HG03342 (cell line): ENCODE results near the gene DUS1L.

Source experiments
- ATAC-seq: cut with Tn5 transposase; IDR thresholded peaks from one replicate; pipeline ENCODE4 v1.9.1; 2021; ENCODE audit warnings: mild to moderate bottlenecking, moderate library complexity; ENCODE audit not compliant: unreplicated experiment

DUS1L gene

GRCh38 chr17:82058230-82058854, 7.3 kb downstream of the DUS1L start:
- no peak for ATAC-seq

- ATAC-seq: no peak
Observed at GRCh38 chr17:82056729-82057621, 8.6 kb downstream of the DUS1L start.

DNA sequence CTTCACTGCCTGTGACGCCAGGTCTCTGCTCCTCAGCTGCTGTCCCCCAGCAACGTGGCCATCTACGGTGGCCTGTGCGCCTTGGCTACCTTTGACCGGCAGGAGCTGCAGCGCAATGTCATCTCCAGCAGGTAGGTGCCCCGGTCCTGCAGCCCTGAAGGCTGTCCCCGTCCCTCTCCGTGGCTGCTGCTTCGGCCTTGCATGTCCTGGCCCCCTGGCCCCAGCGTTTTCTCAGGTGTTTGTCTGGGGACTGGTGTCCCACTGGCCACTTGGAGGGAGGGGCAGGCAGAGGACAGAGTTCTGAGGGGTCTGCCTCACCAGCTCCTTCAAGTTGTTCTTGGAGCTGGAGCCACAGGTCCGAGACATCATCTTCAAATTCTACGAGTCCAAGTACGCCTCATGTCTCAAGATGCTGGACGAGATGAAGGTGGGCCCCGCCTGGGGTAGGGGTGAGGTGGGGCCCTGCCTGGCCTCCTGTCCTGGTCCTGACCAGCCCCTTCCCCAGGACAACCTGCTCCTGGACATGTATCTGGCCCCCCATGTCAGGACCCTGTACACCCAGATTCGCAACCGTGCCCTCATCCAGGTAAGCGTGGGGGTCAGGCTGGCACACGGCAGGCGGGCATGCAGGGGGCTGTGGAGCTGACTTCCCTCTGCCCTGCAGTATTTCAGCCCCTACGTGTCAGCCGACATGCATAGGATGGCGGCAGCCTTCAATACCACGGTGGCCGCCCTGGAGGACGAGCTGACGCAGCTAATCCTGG, 9.5 kb downstream of the DUS1L start:
- ATAC-seq: no peak

GRCh38 chr17:82055023-82055964, 10.3 kb downstream of the DUS1L start:
- no peak for ATAC-seq

DNA sequence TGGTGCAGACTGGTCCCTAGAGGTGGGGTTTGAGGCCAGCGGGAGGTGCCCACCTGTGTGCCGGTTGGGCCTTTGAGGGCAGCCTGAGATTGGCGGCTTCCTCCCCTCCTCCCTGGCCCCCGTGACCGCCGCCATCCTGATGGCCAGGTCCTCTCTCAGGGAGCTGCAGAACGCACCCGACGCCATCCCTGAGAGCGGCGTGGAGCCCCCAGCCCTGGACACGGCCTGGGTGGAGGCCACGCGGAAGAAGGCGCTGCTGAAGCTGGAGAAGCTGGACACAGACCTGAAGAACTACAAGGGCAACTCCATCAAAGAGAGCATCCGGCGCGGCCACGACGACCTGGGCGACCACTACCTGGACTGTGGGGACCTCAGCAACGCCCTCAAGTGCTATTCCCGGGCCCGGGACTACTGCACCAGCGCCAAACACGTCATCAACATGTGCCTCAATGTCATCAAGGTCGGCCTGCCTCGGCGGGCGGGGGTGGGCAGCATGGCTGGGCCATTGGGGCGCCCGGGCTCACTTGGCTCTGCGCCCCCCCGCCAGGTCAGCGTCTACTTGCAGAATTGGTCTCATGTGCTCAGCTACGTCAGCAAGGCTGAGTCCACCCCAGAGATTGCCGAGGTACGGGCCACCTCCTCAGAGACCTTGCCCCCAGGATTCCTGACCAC, 11.1 kb downstream of the DUS1L start:
- ATAC-seq: no peak

- no peak for ATAC-seq
Observed at GRCh38 chr17:82053556-82054263, 11.9 kb downstream of the DUS1L start.

GRCh38 chr17:82053130-82053529, 12.5 kb downstream of the DUS1L start:
- no peak for ATAC-seq

DNA sequence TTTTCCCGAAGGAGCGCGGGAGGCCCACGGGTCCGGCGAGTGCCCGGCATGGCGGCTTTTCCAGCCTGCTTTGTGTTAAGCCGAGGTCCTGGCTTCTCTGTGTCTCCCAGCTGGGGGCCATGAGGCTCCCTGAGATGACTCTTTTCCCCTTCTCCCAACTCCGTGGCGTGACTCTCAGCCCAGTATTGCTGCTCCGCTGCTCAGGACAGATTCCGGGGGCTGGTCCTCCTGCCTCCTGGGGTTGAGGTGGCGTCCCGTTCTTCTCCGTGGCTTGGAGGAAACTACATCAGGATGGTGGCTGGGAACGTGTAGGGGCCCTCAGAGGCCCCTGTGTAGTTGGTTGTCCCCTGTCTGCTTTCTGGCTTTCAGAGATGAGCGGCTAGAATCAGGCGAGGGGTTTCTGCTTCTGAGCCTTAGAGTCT, 13.0 kb downstream of the DUS1L start:
- ATAC-seq: no peak

DNA sequence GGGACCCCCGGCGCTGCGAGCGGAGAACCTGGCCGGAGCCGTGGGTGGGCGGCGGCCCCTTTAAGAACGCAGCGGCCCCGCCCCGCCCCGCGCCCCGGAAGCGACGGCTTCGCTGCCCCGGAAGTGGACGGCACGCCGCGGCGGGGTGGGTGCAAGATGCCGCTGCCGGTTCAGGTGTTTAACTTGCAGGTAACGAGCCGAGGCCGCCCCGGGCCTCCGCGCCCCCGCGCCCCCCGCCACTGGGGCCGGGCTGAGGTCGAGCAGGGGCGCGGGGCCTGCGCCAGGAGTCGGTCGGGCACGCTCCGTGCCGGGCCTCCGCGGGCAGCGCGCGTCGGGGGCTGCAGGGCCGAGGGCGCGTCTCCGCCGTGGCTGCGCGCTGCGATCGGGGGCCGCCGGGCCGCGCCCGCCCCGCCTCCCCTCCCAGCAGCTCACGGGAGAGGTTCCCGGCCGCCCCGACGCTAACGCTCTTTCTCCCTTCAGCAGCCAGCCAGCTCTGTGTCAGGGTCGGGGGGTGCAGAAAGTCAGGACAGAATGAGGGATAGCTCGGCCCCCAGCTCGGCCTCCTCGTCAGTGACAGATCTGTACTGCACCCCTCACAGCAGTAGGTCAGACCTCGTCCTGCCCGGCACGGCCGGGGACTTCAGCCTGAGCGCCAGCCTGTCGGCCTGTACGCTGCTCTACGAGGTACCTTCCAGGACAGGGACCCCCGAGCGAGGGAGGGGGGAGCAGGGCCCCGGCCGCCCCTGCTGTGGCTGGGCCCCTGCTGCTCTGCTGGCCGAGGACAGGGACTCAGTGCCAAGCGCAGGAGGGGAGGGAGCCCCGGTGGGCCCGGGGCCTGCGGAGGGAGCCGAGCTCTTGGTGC, 13.6 kb downstream of the DUS1L start, which contains the start of the genes GPS1 and RFNG:
Gene GPS1 (plus strand): TSS at position 123 of the 862 bp plus-strand sequence. CDS start 34 bp downstream, at position 157.
Gene RFNG (minus strand): TSS at position 36 of the 862 bp plus-strand sequence. CDS start 45 bp downstream, outside the sequence.
- ATAC-seq: no peak

- no peak for ATAC-seq
Observed at GRCh38 chr17:82050761-82051641, 14.6 kb downstream of the DUS1L start.

- no peak for ATAC-seq
Observed at GRCh38 chr17:82050152-82050760, 15.3 kb downstream of the DUS1L start.

- no peak for ATAC-seq
Observed at GRCh38 chr17:82049521-82049971, 16.1 kb downstream of the DUS1L start.

- ATAC-seq: no peak
Observed at GRCh38 chr17:82049106-82049505, 16.5 kb downstream of the DUS1L start.

- ATAC-seq: no peak
Observed at GRCh38 chr17:82048571-82048971, 17.0 kb downstream of the DUS1L start.

GRCh38 chr17:82047914-82048570, 17.6 kb downstream of the DUS1L start:
- no peak for ATAC-seq

- no peak for ATAC-seq
Observed at GRCh38 chr17:82047379-82047778, 18.2 kb downstream of the DUS1L start.
